ENCODE results near the gene FAM200C. TPM values are rescaled to one million over a fixed set of nuclear protein-coding genes. Genes with fewer than 3 reads are reported as not detected.

Gene FAM200C
- total RNA-seq, 5 donors from 2014 or later (not counting 1 experiment from before 2014, with no cell fraction given), result 0.12 to 0.76 (median 0.58) TPM; not detected in 1

DNA sequence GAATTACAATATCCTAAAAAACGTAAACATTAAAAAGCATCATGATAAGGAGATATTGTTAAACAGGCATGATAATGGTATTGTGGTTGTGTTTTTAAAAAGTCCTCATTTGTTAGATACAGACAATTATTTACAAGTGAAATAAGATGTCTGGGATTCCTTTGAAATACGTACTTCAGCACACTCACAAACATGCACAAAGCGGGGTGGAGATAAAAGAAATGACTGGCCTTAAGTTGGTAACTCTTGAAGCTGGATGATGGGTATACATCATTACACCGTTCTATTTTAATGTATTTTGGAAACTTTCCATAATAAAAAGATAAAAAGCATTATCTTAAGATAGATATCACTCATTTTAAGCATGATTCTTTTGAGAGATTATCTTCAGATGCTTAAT is 1.0 kb downstream of the FAM200C start:
- ChIA-PET POLR2A (interaction anchor here (1.0 kb wide), 2 partner anchors 19 kb away, joined by 4 to 7 read pairs; no protein-coding TSS in a partner anchor), CTCF (interaction anchor here (0.7 kb wide), 2 partner anchors 9 to 19 kb away, joined by 3 read pairs; no protein-coding TSS in a partner anchor)
- H3K36me3 ChIP-seq (ENCODE audit: control insufficient read depth in 2 of 2, extremely low read depth in 1 of 2, insufficient read depth in 1 of 2, low read length in 1 of 2), result peaks cover 1 to 23% of the 10 kb centered on the region in 2 donors
- Mint-ChIP-seq H3K4me1 (peaks cover 21 to 23% (median 21%) of the 10 kb centered on the region in 3 donors), H3K9me3 (no peaks in the 10 kb centered on the region), H3K27me3 (no peaks in the 10 kb centered on the region), H3K4me3 (peak overlapping the region; percentile 89 to 95 (median 90)), H3K36me3 (peaks cover 8% of the 10 kb centered on the region), H3K27ac (peak overlapping the region in 1 of 2 donors; percentile 82)
- DNase-seq, result no peak
- no peak for ATAC-seq (replicated peaks in 1 of 4)
- no peaks in the 10 kb centered on the region for H3K9me3 ChIP-seq
- no peaks in the 10 kb centered on the region for H3K27me3 ChIP-seq (replicated peaks in 1 of 2; ENCODE audit: control insufficient read depth in 2 of 2, extremely low read depth in 1 of 2, insufficient read depth in 2 of 2, low read length in 1 of 2)
- H3K4me1 ChIP-seq (ENCODE audit: control insufficient read depth in 1 of 2, extremely low read depth in 1 of 2, insufficient read depth in 2 of 2, low read length in 2 of 2), result peaks cover 2 to 8% of the 10 kb centered on the region in 2 experiments
- WGBS (ENCODE audit: insufficient coverage), result no CpG with 5 or more reads among the region's 4 CpGs
- H3K4me3 ChIP-seq (ENCODE audit: control insufficient read depth in 1 of 2, extremely low read depth in 1 of 2, low read length in 1 of 2), result no peak overlapping the region
- no peak overlapping the region for H3K27ac ChIP-seq (ENCODE audit: low read length)

DNA sequence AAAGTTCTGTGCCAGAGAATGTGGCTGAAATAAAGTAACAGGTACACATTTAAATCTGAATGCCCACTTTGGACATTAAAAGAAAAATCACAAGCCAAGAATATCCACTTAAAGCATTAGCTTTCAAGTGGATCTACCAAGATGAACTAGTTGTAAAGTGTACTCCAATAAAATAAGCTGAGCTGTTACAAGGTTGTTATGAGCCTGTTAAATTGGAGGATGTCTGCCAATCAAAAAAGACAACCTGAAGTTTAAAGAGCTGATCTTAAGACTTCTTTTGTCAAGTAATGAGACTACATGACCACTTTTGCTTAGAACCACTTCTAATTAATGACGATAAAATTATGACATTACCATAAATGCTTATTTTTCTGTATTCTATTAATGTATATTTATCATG is 2.4 kb downstream of the FAM200C start:
- H3K27ac ChIP-seq (ENCODE audit: low read length), result no peak overlapping the region
- Mint-ChIP-seq H3K4me3 (no peak overlapping the region), H3K4me1 (peaks cover 21 to 23% (median 21%) of the 10 kb centered on the region in 3 donors), H3K36me3 (no peaks in the 10 kb centered on the region), H3K27me3 (no peaks in the 10 kb centered on the region), H3K9me3 (no peaks in the 10 kb centered on the region), H3K27ac (no peak overlapping the region)
- no peak for DNase-seq
- WGBS (ENCODE audit: insufficient coverage), result no CpG with 5 or more reads among the region's 1 CpG
- H3K4me3 ChIP-seq (ENCODE audit: control insufficient read depth in 1 of 2, extremely low read depth in 1 of 2, low read length in 1 of 2), result no peak overlapping the region
- no peaks in the 10 kb centered on the region for H3K27me3 ChIP-seq (replicated peaks in 1 of 2; ENCODE audit: control insufficient read depth in 2 of 2, extremely low read depth in 1 of 2, insufficient read depth in 2 of 2, low read length in 1 of 2)
- H3K9me3 ChIP-seq, result no peaks in the 10 kb centered on the region
- peaks cover 0 to 12% of the 10 kb centered on the region in 2 donors for H3K36me3 ChIP-seq (ENCODE audit: control insufficient read depth in 2 of 2, extremely low read depth in 1 of 2, insufficient read depth in 1 of 2, low read length in 1 of 2)
- ATAC-seq (replicated peaks in 1 of 4), result no peak
- CTCF ChIA-PET, result interaction anchor here (0.5 to 1.1 kb wide), 4 partner anchors 22 to 953 kb away, joined by 3 to 10 read pairs (median 3); partner anchors contain the start of gene SLU7 (in 1 of the 2)
- POLR2A ChIA-PET, result no interaction called here
- peaks cover 2 to 8% of the 10 kb centered on the region in 2 experiments for H3K4me1 ChIP-seq (ENCODE audit: control insufficient read depth in 1 of 2, extremely low read depth in 1 of 2, insufficient read depth in 2 of 2, low read length in 2 of 2)

DNA sequence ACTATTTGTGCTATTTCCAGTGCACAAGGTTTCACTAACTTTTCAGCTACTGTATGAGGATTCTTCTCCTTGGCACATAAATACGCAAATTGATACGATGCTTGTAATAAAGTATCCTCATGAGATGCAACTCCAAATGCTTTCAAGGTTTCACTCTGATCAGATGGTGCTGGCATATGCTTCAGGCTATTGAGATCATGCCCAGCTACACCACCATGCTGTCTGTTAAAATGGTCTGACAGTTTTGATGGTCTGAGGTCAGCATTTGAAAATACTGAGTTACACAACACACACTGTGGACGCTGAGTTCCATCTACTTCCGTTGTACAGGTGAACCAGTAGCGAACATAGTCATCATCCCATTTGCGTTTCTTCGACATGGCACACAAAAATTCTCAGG is 4.7 kb downstream of the FAM200C start:
- POLR2A ChIA-PET, result no interaction called here
- Mint-ChIP-seq H3K27ac (no peak overlapping the region), H3K27me3 (no peaks in the 10 kb centered on the region), H3K4me1 (peaks cover 14 to 15% (median 15%) of the 10 kb centered on the region in 3 donors), H3K4me3 (no peak overlapping the region), H3K9me3 (no peaks in the 10 kb centered on the region), H3K36me3 (no peaks in the 10 kb centered on the region)
- Histone ChIP-seq H3K27ac (ENCODE audit: low read length) (no peak overlapping the region), H3K9me3 (no peaks in the 10 kb centered on the region), H3K36me3 (ENCODE audit: control insufficient read depth in 2 of 2, extremely low read depth in 1 of 2, insufficient read depth in 1 of 2, low read length in 1 of 2) (no peaks in the 10 kb centered on the region), H3K4me3 (ENCODE audit: control insufficient read depth in 1 of 2, extremely low read depth in 1 of 2, low read length in 1 of 2) (no peak overlapping the region), H3K4me1 (ENCODE audit: control insufficient read depth in 1 of 2, extremely low read depth in 1 of 2, insufficient read depth in 2 of 2, low read length in 2 of 2) (peaks cover under 1 to 6% of the 10 kb centered on the region in 2 experiments), H3K27me3 (replicated peaks in 1 of 2; ENCODE audit: control insufficient read depth in 2 of 2, extremely low read depth in 1 of 2, insufficient read depth in 2 of 2, low read length in 1 of 2) (no peaks in the 10 kb centered on the region)
- CTCF ChIA-PET, result interaction anchor here in 1 of 2 donors (0.6 kb wide), 1 partner anchor 284 kb away, joined by 3 read pairs; no protein-coding TSS in a partner anchor
- WGBS (ENCODE audit: insufficient coverage), result 93% methylated on average over 5 of the region's 7 CpGs
- DNase-seq, result no peak
- ATAC-seq (replicated peaks in 1 of 4), result no peak

DNA sequence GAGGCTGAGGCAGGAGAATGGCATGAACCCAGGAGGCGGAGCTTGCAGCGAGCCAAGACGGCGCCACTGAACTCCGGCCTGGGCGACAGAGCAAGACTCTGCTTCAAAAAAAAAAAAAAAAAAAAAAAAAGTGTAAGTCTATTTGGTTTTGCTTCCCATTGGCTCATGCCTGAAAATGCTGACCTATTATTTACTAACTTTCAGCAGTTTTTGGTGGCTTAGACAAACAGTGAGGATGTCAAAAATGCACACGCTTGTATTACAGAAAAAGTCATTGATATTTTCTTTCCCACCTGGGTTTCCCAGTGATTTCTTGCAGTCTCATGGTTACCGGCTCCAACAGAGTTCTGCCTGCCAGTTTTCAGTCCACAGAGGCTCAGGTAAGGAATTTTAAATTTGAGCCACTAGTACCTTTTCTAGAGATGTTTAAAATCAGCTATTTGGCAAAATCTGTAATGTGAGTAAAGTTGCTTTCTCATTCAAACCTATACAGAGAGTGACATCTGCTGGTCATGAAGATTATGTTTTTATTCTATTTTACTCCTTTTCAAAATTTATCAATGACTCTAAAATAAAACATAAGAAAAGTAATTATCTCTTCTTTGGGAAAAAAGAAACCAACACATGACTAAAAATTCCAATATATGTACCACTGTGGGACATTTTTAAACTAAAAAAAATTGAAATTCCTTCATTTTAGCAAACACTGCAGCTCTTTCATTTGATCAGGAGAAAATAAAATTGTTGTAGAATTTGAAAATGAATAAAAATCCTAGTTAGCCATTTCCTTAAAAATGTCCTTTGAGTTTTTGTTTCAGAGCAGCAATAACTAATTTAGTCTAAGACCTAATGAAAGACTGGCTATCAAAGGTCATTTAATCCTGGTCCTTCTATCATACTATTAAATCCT is 8.8 kb downstream of the FAM200C start:
- ChIA-PET POLR2A (no interaction called here), CTCF (interaction anchor here (0.5 to 1.8 kb wide), 12 partner anchors 11 to 474 kb away, joined by 3 to 19 read pairs (median 4); partner anchors contain the start of gene SLU7 (in 1 of the 2))
- Histone ChIP-seq H3K27me3 (replicated peaks in 1 of 2; ENCODE audit: control insufficient read depth in 2 of 2, extremely low read depth in 1 of 2, insufficient read depth in 2 of 2, low read length in 1 of 2) (no peaks in the 10 kb centered on the region), H3K36me3 (ENCODE audit: control insufficient read depth in 2 of 2, extremely low read depth in 1 of 2, insufficient read depth in 1 of 2, low read length in 1 of 2) (no peaks in the 10 kb centered on the region), H3K9me3 (no peaks in the 10 kb centered on the region), H3K4me1 (ENCODE audit: control insufficient read depth in 1 of 2, extremely low read depth in 1 of 2, insufficient read depth in 2 of 2, low read length in 2 of 2) (no peaks in the 10 kb centered on the region), H3K27ac (ENCODE audit: low read length) (no peak overlapping the region), H3K4me3 (ENCODE audit: control insufficient read depth in 1 of 2, extremely low read depth in 1 of 2, low read length in 1 of 2) (no peak overlapping the region)
- H3K27ac Mint-ChIP-seq, result no peak overlapping the region
- H3K9me3 Mint-ChIP-seq, result peaks cover 9 to 22% (median 10%) of the 10 kb centered on the region in 3 donors
- DNase-seq (peak in 1 of 35 experiments; percentile 39), ATAC-seq (replicated peaks in 1 of 4) (no peak)
- H3K36me3 Mint-ChIP-seq, result peaks cover 9% of the 10 kb centered on the region
- no peak overlapping the region for H3K4me3 Mint-ChIP-seq
- 17% methylated on average over 1 of the region's 8 CpGs for WGBS (ENCODE audit: insufficient coverage)
- H3K4me1 Mint-ChIP-seq, result no peaks in the 10 kb centered on the region
- no peaks in the 10 kb centered on the region for H3K27me3 Mint-ChIP-seq

DNA sequence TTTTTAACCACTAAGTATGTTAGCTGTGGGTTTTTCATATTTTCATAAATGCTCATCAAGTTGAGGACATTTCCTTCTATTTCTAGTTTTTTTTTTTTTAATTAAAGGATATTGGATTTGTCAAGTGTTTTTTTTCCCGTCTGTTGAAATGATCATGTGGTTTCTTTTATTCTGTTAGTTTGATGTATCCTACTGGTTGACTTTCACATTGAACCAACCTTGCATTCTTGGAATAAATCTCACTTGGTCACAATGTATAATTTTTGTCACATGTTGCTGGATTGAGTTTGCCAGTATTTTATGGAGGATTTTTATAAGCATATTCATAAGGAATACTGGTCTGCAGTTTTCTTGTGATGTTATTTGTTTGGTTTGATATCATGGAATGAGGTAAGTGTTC is 12.4 kb downstream of the FAM200C start:
- no peaks in the 10 kb centered on the region for H3K27me3 ChIP-seq (replicated peaks in 1 of 2; ENCODE audit: control insufficient read depth in 2 of 2, extremely low read depth in 1 of 2, insufficient read depth in 2 of 2, low read length in 1 of 2)
- H3K27ac ChIP-seq (ENCODE audit: low read length), result no peak overlapping the region
- H3K4me1 ChIP-seq (ENCODE audit: control insufficient read depth in 1 of 2, extremely low read depth in 1 of 2, insufficient read depth in 2 of 2, low read length in 2 of 2), result no peaks in the 10 kb centered on the region
- H3K4me3 ChIP-seq (ENCODE audit: control insufficient read depth in 1 of 2, extremely low read depth in 1 of 2, low read length in 1 of 2), result no peak overlapping the region
- no peaks in the 10 kb centered on the region for H3K36me3 ChIP-seq (ENCODE audit: control insufficient read depth in 2 of 2, extremely low read depth in 1 of 2, insufficient read depth in 1 of 2, low read length in 1 of 2)
- no peak overlapping the region for H3K27ac Mint-ChIP-seq
- peaks cover 9 to 22% (median 10%) of the 10 kb centered on the region in 3 donors for H3K9me3 Mint-ChIP-seq
- no peaks in the 10 kb centered on the region for H3K4me1 Mint-ChIP-seq
- ATAC-seq (replicated peaks in 1 of 4) (no peak), DNase-seq (no peak)
- no peaks in the 10 kb centered on the region for H3K9me3 ChIP-seq
- WGBS (ENCODE audit: insufficient coverage), result no CpG with 5 or more reads among the region's 1 CpG
- H3K4me3 Mint-ChIP-seq, result no peak overlapping the region
- H3K36me3 Mint-ChIP-seq, result peaks cover 9% of the 10 kb centered on the region
- ChIA-PET POLR2A (no interaction called here), CTCF (no interaction called here)
- no peaks in the 10 kb centered on the region for H3K27me3 Mint-ChIP-seq

DNA sequence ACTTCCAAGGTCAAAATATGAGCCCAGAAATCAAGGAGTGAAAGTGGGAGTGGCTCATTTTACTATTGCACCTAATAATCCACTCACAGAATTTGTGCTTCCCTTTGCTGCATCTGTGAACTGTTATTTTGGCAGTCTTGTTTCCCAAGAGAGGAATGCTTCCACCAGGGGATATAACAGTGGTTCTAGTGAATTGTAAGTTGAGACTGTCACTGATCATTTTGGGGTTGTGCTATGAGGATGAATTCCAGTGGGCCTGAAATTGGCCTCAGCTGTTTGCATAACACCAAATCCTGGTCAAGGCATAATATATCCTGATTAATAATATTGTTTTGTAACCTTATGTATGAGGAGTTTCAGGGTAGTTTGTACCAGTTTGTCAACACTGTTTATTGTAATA is 14.4 kb downstream of the FAM200C start:
- Mint-ChIP-seq H3K4me1 (no peaks in the 10 kb centered on the region), H3K4me3 (no peak overlapping the region), H3K27ac (no peak overlapping the region), H3K36me3 (peaks cover 9% of the 10 kb centered on the region), H3K9me3 (peaks cover 9 to 22% (median 10%) of the 10 kb centered on the region in 3 donors), H3K27me3 (peaks cover 3 to 5% of the 10 kb centered on the region in 2 donors)
- DNase-seq (no peak), ATAC-seq (replicated peaks in 1 of 4) (no peak)
- H3K4me3 ChIP-seq (ENCODE audit: control insufficient read depth in 1 of 2, extremely low read depth in 1 of 2, low read length in 1 of 2), result no peak overlapping the region
- H3K36me3 ChIP-seq (ENCODE audit: control insufficient read depth in 2 of 2, extremely low read depth in 1 of 2, insufficient read depth in 1 of 2, low read length in 1 of 2), result no peaks in the 10 kb centered on the region
- no peak overlapping the region for H3K27ac ChIP-seq (ENCODE audit: low read length)
- CTCF ChIA-PET, result no interaction called here
- POLR2A ChIA-PET, result no interaction called here
- H3K27me3 ChIP-seq (replicated peaks in 1 of 2; ENCODE audit: control insufficient read depth in 2 of 2, extremely low read depth in 1 of 2, insufficient read depth in 2 of 2, low read length in 1 of 2), result no peaks in the 10 kb centered on the region
- no peaks in the 10 kb centered on the region for H3K9me3 ChIP-seq
- H3K4me1 ChIP-seq (ENCODE audit: control insufficient read depth in 1 of 2, extremely low read depth in 1 of 2, insufficient read depth in 2 of 2, low read length in 2 of 2), result no peaks in the 10 kb centered on the region
